Loucy (cell line): Measurements from ENCODE around the gene CCDC70.

ENCODE experiments used
- H2AFZ ChIP-seq: fragments of 200-600 bp; sonication (generic); 2 replicates; pipeline ENCODE4 v1.6.0; 2016; ENCODE audit warnings: antibody characterized with exemption, mild to moderate bottlenecking, low read length, moderate library complexity
- H3F3A ChIP-seq: fragments of 200-600 bp; 2 replicates; pipeline ENCODE4 v1.6.0; 2016; ENCODE audit warnings: antibody characterized with exemption, low read depth, mild to moderate bottlenecking
- H3K27me3 ChIP-seq: fragments of 200-600 bp; sonication (generic); 2 replicates; pipeline ENCODE4 v1.6.1; 2014; ENCODE audit warnings: low read length, mild to moderate bottlenecking; ENCODE audit not compliant: insufficient read depth, poor library complexity, severe bottlenecking
- H3K36me3 ChIP-seq: fragments of 200-600 bp; sonication (generic); 2 replicates; pipeline ENCODE4 v1.6.1; 2016; ENCODE audit warnings: low read length; ENCODE audit not compliant: insufficient read depth
- H3K4me1 ChIP-seq: fragments of 200-600 bp; sonication (generic); 2 replicates; pipeline ENCODE4 v1.5.1; 2014; ENCODE audit warnings: low read length, mild to moderate bottlenecking; ENCODE audit not compliant: insufficient read depth, poor library complexity, severe bottlenecking
- H3K4me2 ChIP-seq: fragments of 200-600 bp; sonication (generic); 2 replicates; pipeline ENCODE4 v1.6.0; 2014; ENCODE audit warnings: antibody characterized with exemption, low read length, low read depth, mild to moderate bottlenecking; ENCODE audit not compliant: poor library complexity, severe bottlenecking
- H3K4me3 ChIP-seq: fragments of 200-600 bp; sonication (generic); 2 replicates; pipeline ENCODE4 v1.5.1; 2014; ENCODE audit warnings: low read length, mild to moderate bottlenecking, mixed read lengths; ENCODE audit not compliant: poor library complexity, severe bottlenecking
- H3K79me2 ChIP-seq: fragments of 200-600 bp; sonication (generic); 2 replicates; pipeline ENCODE4 v1.6.1; 2014; ENCODE audit warnings: low read length; ENCODE audit not compliant: insufficient read depth
- H3K9ac ChIP-seq: fragments of 200-600 bp; sonication (generic); 2 replicates; pipeline ENCODE4 v1.6.0; 2014; ENCODE audit warnings: mild to moderate bottlenecking, low read depth, low read length, moderate library complexity; ENCODE audit not compliant: poor library complexity, severe bottlenecking
- H3K9me2 ChIP-seq: fragments of 200-600 bp; sonication (generic); replicated peaks from 2 replicates; pipeline ENCODE4 v1.6.1; 2016; ENCODE audit warnings: low read depth, low read length, mixed read lengths
- H3K9me3 ChIP-seq: fragments of 200-600 bp; sonication (generic); 2 replicates; pipeline ENCODE4 v1.6.1; 2014; ENCODE audit warnings: mild to moderate bottlenecking, antibody characterized with exemption, low read length, low read depth; ENCODE audit not compliant: insufficient read depth
- H4K20me1 ChIP-seq: fragments of 200-600 bp; sonication (generic); 2 replicates; pipeline ENCODE4 v1.6.0; 2014; ENCODE audit warnings: antibody characterized with exemption, low read length, mild to moderate bottlenecking; ENCODE audit not compliant: insufficient read depth, poor library complexity, severe bottlenecking
- CTCF ChIP-seq: fragments of 200-600 bp; sonication (generic); conservative IDR thresholded peaks from 2 replicates; pipeline ENCODE4 v1.5.1; 2014; ENCODE audit warnings: mild to moderate bottlenecking, antibody characterized with exemption, low read length
- EZH2phosphoT487 ChIP-seq: fragments of 200-600 bp; IDR thresholded peaks from 2 replicates; pipeline ENCODE4 v1.6.1; 2018; ENCODE audit warnings: antibody characterized with exemption, mild to moderate bottlenecking, moderate library complexity, borderline replicate concordance

Gene CCDC70

GRCh38 chr13:51848674-51849073 lies 13.1 kb upstream of the CCDC70 start:
- Histone ChIP-seq H3K4me3 (no peak overlapping the region), H3K9me2 (no peaks in the 10 kb centered on the region), H3K9me3 (no peaks in the 10 kb centered on the region), H2AFZ (no peak overlapping the region), H3F3A (no peaks in the 10 kb centered on the region), H3K9ac (no peak overlapping the region), H3K27me3 (no peaks in the 10 kb centered on the region), H3K79me2 (no peaks in the 10 kb centered on the region), H3K4me1 (peaks cover 4% of the 10 kb centered on the region), H4K20me1 (no peaks in the 10 kb centered on the region), H3K36me3 (no peaks in the 10 kb centered on the region), H3K4me2 (no peak overlapping the region)
- TF ChIP-seq CTCF: no peak
- no peak for TF ChIP-seq EZH2phosphoT487

- H3K4me1 ChIP-seq: peaks cover 4% of the 10 kb centered on the region
- H3K9me2 ChIP-seq: no peaks in the 10 kb centered on the region
- no peak overlapping the region for H3K4me2 ChIP-seq
- H3K79me2 ChIP-seq: no peaks in the 10 kb centered on the region
- TF ChIP-seq CTCF: peak; percentile 89
- TF ChIP-seq EZH2phosphoT487: no peak
- H3F3A ChIP-seq: no peaks in the 10 kb centered on the region
- H3K9me3 ChIP-seq: no peaks in the 10 kb centered on the region
- H2AFZ ChIP-seq: 0 out of 2 replicates have a peak overlapping the region, but pooled peaks have one; percentile 25
- H3K4me3 ChIP-seq: no peak overlapping the region
- H3K36me3 ChIP-seq: no peaks in the 10 kb centered on the region
- H4K20me1 ChIP-seq: no peaks in the 10 kb centered on the region
- no peaks in the 10 kb centered on the region for H3K27me3 ChIP-seq
- no peak overlapping the region for H3K9ac ChIP-seq
Measured at GRCh38 chr13:51849145-51850101, 12.3 kb upstream of the CCDC70 start.

- Histone ChIP-seq H3F3A (no peaks in the 10 kb centered on the region), H2AFZ (peak overlapping the region; percentile 53; the same call in 1 of the 2 replicates), H3K4me1 (peaks cover 19% of the 10 kb centered on the region), H3K9me3 (no peaks in the 10 kb centered on the region), H3K4me3 (no peak overlapping the region), H3K27me3 (no peaks in the 10 kb centered on the region), H3K9me2 (no peaks in the 10 kb centered on the region), H3K4me2 (no peak overlapping the region), H3K79me2 (no peaks in the 10 kb centered on the region), H4K20me1 (no peaks in the 10 kb centered on the region), H3K36me3 (no peaks in the 10 kb centered on the region), H3K9ac (no peak overlapping the region)
- no peak for TF ChIP-seq EZH2phosphoT487
- TF ChIP-seq CTCF: no peak
Measured at GRCh38 chr13:51856027-51856736, 5.6 kb upstream of the CCDC70 start.
